Epithelial cell of esophagus (primary cell): Measurements from ENCODE around the gene XDH.

Source experiments
- DNase-seq: peaks from one replicate; pipeline ENCODE4 v3.0.0; 2010; ENCODE audit warnings: low read depth
- H3K4me3 ChIP-seq: 2 replicates; pipeline ENCODE4 v1.5.1; 2011; ENCODE audit warnings: mild to moderate bottlenecking, low read length, control low read depth
- CTCF ChIP-seq: IDR thresholded peaks from 2 replicates; pipeline ENCODE4 v1.5.1; 2011; ENCODE audit warnings: low read depth, mild to moderate bottlenecking, low read length, control low read depth, inconsistent platforms; ENCODE audit not compliant: insufficient read depth; ENCODE audit errors: missing control alignments

The XDH gene

DNA sequence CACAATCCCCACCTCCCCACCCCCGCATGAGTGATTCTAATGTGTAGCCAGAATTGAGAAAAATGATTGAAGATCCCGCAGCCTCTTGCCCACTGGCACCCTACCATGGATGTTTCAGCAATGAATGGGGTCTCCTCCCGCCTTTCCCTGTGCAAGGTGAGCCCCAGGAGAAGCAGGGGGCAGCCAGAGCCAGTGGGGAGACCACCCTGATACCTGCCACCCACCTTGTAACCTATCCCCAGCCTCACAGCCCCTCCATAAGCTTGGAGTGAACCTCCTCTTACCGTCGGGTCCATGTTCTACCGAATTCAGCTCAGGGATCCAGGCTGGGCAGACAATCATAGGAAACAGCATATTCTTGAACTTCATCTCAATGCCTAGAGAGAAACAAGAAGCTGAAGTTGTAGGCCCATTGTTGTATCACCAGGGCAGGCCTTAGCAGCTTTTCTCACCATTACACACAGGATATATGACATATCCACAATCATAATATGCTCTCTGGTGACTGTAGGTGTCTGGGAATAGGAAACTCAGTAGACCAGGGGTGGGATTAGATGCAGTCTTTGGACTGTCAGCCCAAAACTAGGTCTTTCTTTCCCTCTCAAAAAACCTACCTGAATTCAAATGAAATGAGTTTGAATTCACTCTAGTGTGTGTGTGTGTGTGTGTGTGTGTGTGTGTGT lies 30.9 kb downstream of the XDH start:
- TF ChIP-seq CTCF = no peak
- H3K4me3 ChIP-seq = no peak overlapping the region
- DNase-seq = peak; percentile 66

DNA sequence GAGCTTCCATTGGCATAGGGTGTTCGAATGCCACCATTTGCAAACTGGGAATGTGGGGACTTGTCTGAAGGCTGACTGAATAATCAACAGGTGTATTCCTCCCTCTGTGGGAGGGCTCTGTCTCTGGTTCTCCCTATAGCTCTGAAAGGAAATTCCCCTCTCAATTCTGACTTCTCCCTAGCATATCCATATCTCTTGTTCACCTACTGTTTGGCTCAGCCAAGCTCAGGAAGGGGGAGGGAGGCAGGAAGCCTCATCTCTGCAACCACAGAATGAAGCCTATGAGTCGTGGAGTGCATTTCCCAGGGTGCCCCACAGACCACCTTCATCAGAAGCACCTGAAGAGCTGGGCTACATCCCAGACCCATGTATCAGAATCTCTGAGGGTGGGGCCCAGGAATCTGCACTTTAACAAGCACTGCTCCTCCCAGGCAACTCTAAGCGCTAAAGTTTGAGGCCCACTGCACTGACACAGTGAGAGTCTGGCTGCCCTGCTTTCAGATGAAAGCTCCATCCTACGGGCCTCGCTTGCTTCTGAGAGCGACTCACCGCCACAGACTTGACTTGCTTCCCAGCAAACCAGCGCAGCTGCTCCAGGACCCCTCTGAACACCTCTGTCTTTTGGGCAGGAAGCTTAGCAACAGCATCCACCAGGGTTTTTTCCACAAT lies 32.0 kb downstream of the XDH start:
- peak; percentile 31 for DNase-seq
- no peak for TF ChIP-seq CTCF

DNA sequence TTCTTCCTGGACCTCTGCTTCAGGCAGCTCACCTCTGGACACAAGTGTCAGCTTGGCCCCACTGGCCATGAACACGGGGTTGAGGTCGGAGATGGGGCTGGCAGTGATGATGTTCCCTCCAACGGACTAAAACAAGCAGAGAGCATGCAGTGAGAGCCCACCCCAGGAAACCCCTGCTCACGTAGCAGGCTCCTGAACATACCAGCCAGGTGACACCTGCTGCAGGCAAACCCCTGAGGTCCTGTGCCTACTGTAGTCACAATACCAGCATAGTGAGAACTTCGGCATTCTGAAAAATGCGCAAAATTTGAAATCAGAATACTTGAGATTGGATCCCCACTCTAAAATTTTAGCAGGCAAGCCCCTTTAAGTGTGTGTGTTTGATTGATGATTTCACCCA lies 32.9 kb downstream of the XDH start:
- TF ChIP-seq CTCF = no peak
- no peak overlapping the region for H3K4me3 ChIP-seq
- DNase-seq = no peak

More for the DNA sequence above, 32.0 kb downstream of the XDH start:
- H3K4me3 ChIP-seq = no peak overlapping the region

- no peak for DNase-seq
Measured at GRCh38 chr2:31380243-31380642, 34.3 kb downstream of the XDH start.

GRCh38 chr2:31379747-31380146 lies 34.8 kb downstream of the XDH start:
- H3K4me3 ChIP-seq = no peak overlapping the region
- no peak for TF ChIP-seq CTCF
- no peak for DNase-seq

More at GRCh38 chr2:31380243-31380642, 34.3 kb downstream of the XDH start:
- no peak overlapping the region for H3K4me3 ChIP-seq
- TF ChIP-seq CTCF = no peak

DNA sequence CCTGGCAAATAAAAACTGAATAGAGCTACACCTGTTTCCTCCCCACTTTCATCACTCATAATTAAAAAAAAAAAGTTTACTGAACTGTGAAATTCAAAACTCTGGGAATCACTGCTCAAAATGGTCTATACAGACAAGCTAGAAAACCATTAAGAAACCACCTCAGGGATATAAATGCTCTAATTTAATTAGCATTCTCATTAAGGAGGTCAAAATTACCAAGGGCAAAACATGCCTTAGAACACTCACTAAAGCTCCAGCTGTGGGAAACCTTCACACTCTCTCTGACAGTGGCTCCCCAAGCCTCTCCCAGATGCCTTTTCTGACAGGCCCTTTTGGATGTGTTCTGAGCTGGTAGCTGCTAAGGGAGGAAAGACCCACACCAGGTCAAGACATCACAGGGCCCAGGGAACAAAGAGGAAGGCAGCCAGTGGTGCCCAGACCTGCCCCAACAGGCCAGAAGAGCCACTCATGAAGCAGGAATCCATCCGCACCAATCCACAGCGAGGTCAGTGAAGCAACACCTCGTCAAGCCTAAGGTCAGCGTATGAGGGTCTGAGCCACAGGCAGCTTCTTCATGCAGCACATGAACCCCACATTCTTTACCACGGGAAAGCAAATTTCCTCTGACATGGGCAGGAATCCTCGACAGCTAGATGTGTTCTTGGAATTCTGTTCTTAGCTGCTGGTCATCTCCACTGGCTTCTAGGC lies 35.6 kb downstream of the XDH start:
- H3K4me3 ChIP-seq = no peak overlapping the region
- no peak for TF ChIP-seq CTCF
- peak; percentile 81 for DNase-seq
